Mesenchymal stem cell (in vitro differentiated cells and primary cell): Measurements from ENCODE around the gene BEST1.

ENCODE experiments used
- DNase-seq: peaks from one replicate; pipeline ENCODE4 v3.0.0-alpha.2; 2013
- H2AFZ ChIP-seq: one replicate; pipeline ENCODE4 v1.6.1; 2013; ENCODE audit warnings: low read depth, mild to moderate bottlenecking, control low read depth, inconsistent platforms, low read length, moderate library complexity
- H2AK5ac ChIP-seq: 2 replicates; pipeline ENCODE4 v1.6.1; 2013; ENCODE audit warnings: low read length, moderate library complexity, mild to moderate bottlenecking, inconsistent platforms; ENCODE audit not compliant: severe bottlenecking
- H2BK120ac ChIP-seq: one replicate; pipeline ENCODE4 v1.6.1; 2013; ENCODE audit warnings: low read depth, mild to moderate bottlenecking, inconsistent platforms, low read length, moderate library complexity
- H2BK12ac ChIP-seq, 2 experiments: one replicate each; pipeline ENCODE4 v1.6.1; 2013; ENCODE audit warnings: inconsistent platforms in 2 of 2, low read length in 2 of 2, mild to moderate bottlenecking in 2 of 2, moderate library complexity in 2 of 2, control low read depth in 1 of 2
- H2BK15ac ChIP-seq: one replicate; pipeline ENCODE4 v1.6.1; 2013; ENCODE audit warnings: mild to moderate bottlenecking, low read depth, inconsistent platforms; ENCODE audit not compliant: poor library complexity, severe bottlenecking
- H2BK5ac ChIP-seq: 2 replicates; pipeline ENCODE4 v1.6.1; 2013; ENCODE audit warnings: low read depth, mild to moderate bottlenecking, low read length, control low read depth, inconsistent platforms; ENCODE audit not compliant: poor library complexity, severe bottlenecking
- H3K14ac ChIP-seq, 2 experiments: one replicate each; pipeline ENCODE4 v1.6.1; 2013; ENCODE audit warnings: inconsistent platforms in 2 of 2, low read length in 2 of 2, control low read depth in 1 of 2, mild to moderate bottlenecking in 1 of 2, moderate library complexity in 1 of 2
- H3K18ac ChIP-seq, 2 experiments: one replicate each; pipeline ENCODE4 v1.6.1; 2013; ENCODE audit warnings: inconsistent platforms in 2 of 2, low read length in 2 of 2, control low read depth in 1 of 2, low read depth in 1 of 2, mild to moderate bottlenecking in 1 of 2
- H3K23ac ChIP-seq, 2 experiments: one replicate each; pipeline ENCODE4 v1.6.1; 2013; ENCODE audit warnings: inconsistent platforms in 2 of 2, low read length in 2 of 2, mild to moderate bottlenecking in 2 of 2, moderate library complexity in 2 of 2, control low read depth in 1 of 2
- H3K27ac ChIP-seq: 2 replicates; pipeline ENCODE4 v1.5.1; 2013; ENCODE audit warnings: mild to moderate bottlenecking, moderate library complexity, low read length, control low read depth, inconsistent platforms; ENCODE audit not compliant: poor library complexity, severe bottlenecking
- H3K27me3 ChIP-seq, 2 experiments: 2 replicates each; pipeline versions ENCODE4 v1.6.1 to v1.7.0; 2013; ENCODE audit warnings: low read length in 2 of 2, mild to moderate bottlenecking in 2 of 2, moderate library complexity in 2 of 2, control low read depth in 1 of 2, inconsistent platforms in 1 of 2; ENCODE audit not compliant: control insufficient read depth in 1 of 2, insufficient read depth in 1 of 2
- H3K36me3 ChIP-seq, 2 experiments: 2 replicates each; pipeline versions ENCODE4 v1.6.1 to v1.7.0; 2013; ENCODE audit warnings: low read length in 2 of 2, control low read depth in 1 of 2, inconsistent platforms in 1 of 2, low read depth in 1 of 2, mild to moderate bottlenecking in 1 of 2; ENCODE audit not compliant: insufficient read depth in 2 of 2, control insufficient read depth in 1 of 2
- H3K4ac ChIP-seq, 2 experiments: one replicate each; pipeline ENCODE4 v1.6.1; 2013; ENCODE audit warnings: inconsistent platforms in 2 of 2, low read length in 2 of 2, mild to moderate bottlenecking in 2 of 2, moderate library complexity in 2 of 2, control low read depth in 1 of 2, low read depth in 1 of 2
- H3K4me1 ChIP-seq: 2 replicates; pipeline ENCODE4 v1.6.1; 2013; ENCODE audit warnings: low read depth, low read length, control low read depth; ENCODE audit not compliant: control insufficient read depth, insufficient read depth
- H3K4me2 ChIP-seq: 2 replicates; pipeline ENCODE4 v1.6.1; 2013; ENCODE audit warnings: low read length, mild to moderate bottlenecking, inconsistent platforms; ENCODE audit not compliant: poor library complexity, severe bottlenecking
- H3K4me3 ChIP-seq, 2 experiments: 2 replicates each; pipeline versions ENCODE4 v1.5.1 to v1.7.0; 2013; ENCODE audit warnings: low read length in 2 of 2, mild to moderate bottlenecking in 2 of 2, control low read depth in 1 of 2, low read depth in 1 of 2; ENCODE audit not compliant: insufficient read depth in 1 of 2
- H3K79me1 ChIP-seq: replicated peaks from 2 replicates; pipeline ENCODE4 v1.6.1; 2013; ENCODE audit warnings: mild to moderate bottlenecking, control low read depth, low read length, inconsistent platforms; ENCODE audit not compliant: poor library complexity, severe bottlenecking
- H3K9ac ChIP-seq: 2 replicates; pipeline ENCODE4 v1.7.0; 2013; ENCODE audit warnings: mild to moderate bottlenecking, low read length, moderate library complexity
- H3K9me3 ChIP-seq: 2 replicates; pipeline ENCODE4 v1.7.0; 2013; ENCODE audit warnings: mild to moderate bottlenecking, low read length; ENCODE audit not compliant: control insufficient read depth
- H4K8ac ChIP-seq: one replicate; pipeline ENCODE4 v1.6.1; 2013; ENCODE audit warnings: inconsistent platforms, mild to moderate bottlenecking, low read length, moderate library complexity
- H4K91ac ChIP-seq: one replicate; pipeline ENCODE4 v1.6.1; 2013; ENCODE audit warnings: mild to moderate bottlenecking, low read length, inconsistent platforms
- WGBS: methylation state at CpG from one replicate; pipeline ENCODE4 v1.1.7; 2013; ENCODE audit warnings: mixed read lengths; 5-methylcytosine and 5-hydroxymethylcytosine counted together

BEST1 gene

GRCh38 chr11:61968758-61969390 is 18.7 kb downstream of the BEST1 start:
- Histone ChIP-seq H3K4me3 (peak overlapping the region in 1 of 2 experiments; percentile 88), H3K79me1 (peaks cover 5% of the 10 kb centered on the region), H2BK5ac (no peak overlapping the region), H3K9me3 (no peaks in the 10 kb centered on the region), H2BK120ac (peak overlapping the region; percentile 98), H3K36me3 (peaks cover 5 to 29% of the 10 kb centered on the region in 2 experiments), H2AFZ (no peak overlapping the region), H3K4me2 (no peak overlapping the region), H2BK15ac (no peak overlapping the region), H3K27me3 (no peaks in the 10 kb centered on the region), H3K18ac (peak overlapping the region; percentile 31 to 95), H3K9ac (peak overlapping the region; percentile 94), H2BK12ac (peak overlapping the region; percentile 22 to 57), H3K14ac (peak overlapping the region in 1 of 2 experiments; percentile 3), H4K8ac (peak overlapping the region; percentile 96), H4K91ac (peak overlapping the region; percentile 94), H3K4ac (peak overlapping the region; percentile 20 to 86), H2AK5ac (peak overlapping the region; percentile 83), H3K27ac (no peak overlapping the region), H3K23ac (no peak overlapping the region), H3K4me1 (peaks cover 30% of the 10 kb centered on the region)
- DNase-seq, result no peak
- 93% methylated on average over 16 of the region's 16 CpGs for WGBS

DNA sequence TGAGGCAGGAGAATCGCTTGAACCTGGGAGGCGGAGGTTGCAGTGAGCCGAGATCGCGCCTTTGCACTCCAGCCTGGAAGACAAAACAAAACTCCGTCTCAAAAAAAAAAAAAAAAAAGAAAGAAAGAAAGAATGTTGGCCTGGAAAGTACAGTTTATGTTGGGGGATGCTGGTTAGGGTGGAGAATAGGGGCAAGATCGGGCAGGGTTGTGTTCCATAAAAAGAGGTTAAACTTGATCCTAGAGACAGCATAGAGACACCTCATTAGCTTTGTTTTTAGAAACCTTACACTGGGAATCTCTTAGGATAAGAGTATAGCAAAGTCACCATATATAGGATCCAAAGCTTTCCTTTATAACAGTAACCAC is 19.2 kb downstream of the BEST1 start:
- Histone ChIP-seq H2BK120ac (no peak overlapping the region), H2BK15ac (no peak overlapping the region), H3K4me1 (peaks cover 30% of the 10 kb centered on the region), H3K18ac (no peak overlapping the region), H3K4me3 (peak overlapping the region in 1 of 2 experiments; percentile 88), H3K4ac (no peak overlapping the region), H3K4me2 (no peak overlapping the region), H2BK5ac (no peak overlapping the region), H4K91ac (no peak overlapping the region), H3K23ac (no peak overlapping the region), H2AFZ (no peak overlapping the region), H3K9me3 (no peaks in the 10 kb centered on the region), H2AK5ac (no peak overlapping the region), H3K9ac (peak overlapping the region; percentile 94), H3K27ac (no peak overlapping the region), H3K14ac (no peak overlapping the region), H4K8ac (no peak overlapping the region), H3K79me1 (peaks cover 5% of the 10 kb centered on the region), H3K36me3 (peaks cover 3 to 24% of the 10 kb centered on the region in 2 experiments), H3K27me3 (no peaks in the 10 kb centered on the region), H2BK12ac (no peak overlapping the region)
- WGBS, result 96% methylated on average over 7 of the region's 7 CpGs
- no peak for DNase-seq

DNA sequence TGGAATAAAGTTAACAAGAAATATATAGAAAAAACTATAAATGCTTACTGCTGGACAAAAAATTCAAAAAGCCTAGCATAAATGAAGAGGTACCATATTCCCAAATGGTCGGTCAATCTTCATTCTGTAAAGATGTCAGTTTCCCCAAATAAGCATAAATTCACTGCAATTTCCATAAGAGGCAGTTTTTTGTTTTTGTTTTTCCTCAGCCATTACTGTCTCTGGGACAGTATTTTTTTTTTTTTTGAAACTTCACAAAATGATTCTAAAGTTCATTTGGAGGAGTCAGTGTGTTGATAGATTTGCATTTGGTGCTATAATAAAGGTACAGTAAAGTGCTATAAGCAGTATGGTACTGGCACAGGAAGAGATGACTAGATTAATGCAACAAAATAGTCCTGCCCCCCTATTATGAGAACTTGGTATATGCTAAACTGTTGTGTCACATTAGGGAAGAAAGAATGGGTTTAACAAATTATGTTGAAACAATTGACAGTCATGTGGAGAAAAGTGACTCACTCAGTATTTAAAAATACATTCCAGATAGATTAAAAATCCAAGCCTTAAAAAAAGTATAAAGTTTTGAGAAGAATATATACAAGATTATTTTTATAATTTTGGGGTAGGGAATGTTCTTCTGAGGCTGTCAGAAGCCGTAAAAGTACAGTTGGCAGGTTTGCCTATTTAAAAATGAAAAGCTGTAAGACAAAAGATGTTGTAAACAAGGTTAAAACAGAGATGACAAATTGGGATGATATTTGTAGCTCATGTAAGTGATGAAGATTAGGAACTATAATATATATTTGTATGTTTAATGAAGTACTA is 19.9 kb downstream of the BEST1 start:
- peaks cover 5% of the 10 kb centered on the region for H3K79me1 ChIP-seq
- peak; percentile 86 for DNase-seq
- H3K9me3 ChIP-seq, result no peaks in the 10 kb centered on the region
- no peak overlapping the region for H2AFZ ChIP-seq
- H2AK5ac ChIP-seq, result no peak overlapping the region
- H2BK12ac ChIP-seq, result no peak overlapping the region
- 96% methylated on average over 2 of the region's 2 CpGs for WGBS
- H3K27ac ChIP-seq, result peak overlapping the region; percentile 14
- no peak overlapping the region for H3K14ac ChIP-seq
- H3K27me3 ChIP-seq, result no peaks in the 10 kb centered on the region
- H3K4me3 ChIP-seq, result peak overlapping the region in 1 of 2 experiments; percentile 88
- H3K9ac ChIP-seq, result peak overlapping the region; percentile 94
- no peak overlapping the region for H3K4me2 ChIP-seq
- H3K4ac ChIP-seq, result peak overlapping the region in 1 of 2 experiments; percentile 74
- H4K8ac ChIP-seq, result no peak overlapping the region
- no peak overlapping the region for H2BK5ac ChIP-seq
- H4K91ac ChIP-seq, result no peak overlapping the region
- H3K18ac ChIP-seq, result no peak overlapping the region
- no peak overlapping the region for H3K23ac ChIP-seq
- peaks cover 32% of the 10 kb centered on the region for H3K4me1 ChIP-seq
- peaks cover 3 to 17% of the 10 kb centered on the region in 2 experiments for H3K36me3 ChIP-seq
- no peak overlapping the region for H2BK120ac ChIP-seq
- no peak overlapping the region for H2BK15ac ChIP-seq
